MM.1S (cell line): ENCODE data around the gene TMOD3.

Experiments used
- EZH2 ChIP-seq: fragments of 300-600 bp; sonication (generic); optimal IDR thresholded peaks from 2 replicates; pipeline ENCODE3; 2017; ENCODE audit warnings: low read depth, mild to moderate bottlenecking, antibody characterized with exemption, low read length, mixed read lengths
- TF ChIP-seq, protein P1 (sequence below): fragments of 300-600 bp; sonication (generic); IDR thresholded peaks from 2 replicates; pipeline ENCODE4 v1.5.1; 2016; ENCODE audit warnings: antibody characterized with exemption, low read length, mixed read lengths

DNA sequence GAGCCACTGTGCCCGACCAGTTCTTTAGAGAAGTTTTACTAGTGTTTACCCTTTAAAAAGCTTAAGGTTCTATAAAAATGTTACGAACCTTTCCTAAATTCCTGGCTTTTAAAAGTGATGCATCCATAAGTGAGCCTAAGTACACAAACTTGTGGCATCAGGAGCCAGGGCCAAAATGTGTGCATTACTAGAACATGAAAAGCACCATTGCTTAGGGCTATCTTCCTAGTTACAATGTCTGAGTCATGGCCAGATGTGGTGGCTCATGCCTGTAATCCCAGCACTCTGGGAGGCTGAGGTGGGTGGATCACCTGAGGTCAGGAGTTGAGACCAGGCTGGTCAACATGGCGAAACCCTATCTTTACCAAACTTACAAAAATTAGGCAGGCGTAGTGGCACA is 102.2 kb downstream of the TMOD3 start:
- TF ChIP-seq, protein P1, sequence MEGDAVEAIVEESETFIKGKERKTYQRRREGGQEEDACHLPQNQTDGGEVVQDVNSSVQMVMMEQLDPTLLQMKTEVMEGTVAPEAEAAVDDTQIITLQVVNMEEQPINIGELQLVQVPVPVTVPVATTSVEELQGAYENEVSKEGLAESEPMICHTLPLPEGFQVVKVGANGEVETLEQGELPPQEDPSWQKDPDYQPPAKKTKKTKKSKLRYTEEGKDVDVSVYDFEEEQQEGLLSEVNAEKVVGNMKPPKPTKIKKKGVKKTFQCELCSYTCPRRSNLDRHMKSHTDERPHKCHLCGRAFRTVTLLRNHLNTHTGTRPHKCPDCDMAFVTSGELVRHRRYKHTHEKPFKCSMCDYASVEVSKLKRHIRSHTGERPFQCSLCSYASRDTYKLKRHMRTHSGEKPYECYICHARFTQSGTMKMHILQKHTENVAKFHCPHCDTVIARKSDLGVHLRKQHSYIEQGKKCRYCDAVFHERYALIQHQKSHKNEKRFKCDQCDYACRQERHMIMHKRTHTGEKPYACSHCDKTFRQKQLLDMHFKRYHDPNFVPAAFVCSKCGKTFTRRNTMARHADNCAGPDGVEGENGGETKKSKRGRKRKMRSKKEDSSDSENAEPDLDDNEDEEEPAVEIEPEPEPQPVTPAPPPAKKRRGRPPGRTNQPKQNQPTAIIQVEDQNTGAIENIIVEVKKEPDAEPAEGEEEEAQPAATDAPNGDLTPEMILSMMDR = no peak
- TF ChIP-seq EZH2 = no peak
